Karpas-422 (cell line): Measurements from ENCODE around the gene GIMAP4. TPM values are rescaled to one million over a fixed set of nuclear protein-coding genes. Genes with fewer than 3 reads are reported as not detected.
"Not testable (repeated sequence)": the region's sequence is repeated elsewhere in the genome, so short reads cannot be mapped to it uniquely, and the experiment has no call there.

Experiments
- DNase-seq: peaks from one replicate; pipeline ENCODE4 v3.0.0-alpha.2; 2015
- H2AFZ ChIP-seq: fragments of 200-600 bp; sonication (generic); 2 replicates; pipeline ENCODE4 v1.6.1; 2014; ENCODE audit warnings: antibody characterized with exemption, low read length, mixed read lengths
- H3K27ac ChIP-seq: fragments of 200-600 bp; sonication (generic); 2 replicates; pipeline ENCODE4 v1.5.1; 2014; ENCODE audit warnings: mild to moderate bottlenecking, low read length, moderate library complexity
- H3K27me3 ChIP-seq: fragments of 200-600 bp; sonication (generic); 2 replicates; pipeline ENCODE4 v1.6.1; 2014; ENCODE audit warnings: low read length, mixed read lengths
- H3K36me3 ChIP-seq: fragments of 200-600 bp; sonication (generic); 2 replicates; pipeline ENCODE4 v1.6.1; 2014; ENCODE audit warnings: low read length, mixed read lengths; ENCODE audit not compliant: insufficient read depth
- H3K4me1 ChIP-seq: fragments of 200-600 bp; sonication (generic); 2 replicates; pipeline ENCODE4 v1.6.1; 2014; ENCODE audit warnings: mild to moderate bottlenecking, low read length, mixed read lengths
- H3K4me2 ChIP-seq: fragments of 200-600 bp; sonication (generic); 2 replicates; pipeline ENCODE4 v1.6.1; 2014; ENCODE audit warnings: low read length, low read depth, mild to moderate bottlenecking; ENCODE audit not compliant: poor library complexity, severe bottlenecking
- H3K4me3 ChIP-seq: fragments of 200-600 bp; sonication (generic); 2 replicates; pipeline ENCODE4 v1.5.1; 2014; ENCODE audit warnings: mild to moderate bottlenecking, antibody characterized with exemption, low read length, mixed read lengths
- H3K79me2 ChIP-seq: fragments of 200-600 bp; sonication (generic); 2 replicates; pipeline ENCODE4 v1.6.1; 2014; ENCODE audit warnings: mild to moderate bottlenecking, low read length, mixed read lengths
- H3K9ac ChIP-seq: fragments of 200-600 bp; sonication (generic); 2 replicates; pipeline ENCODE4 v1.6.0; 2014; ENCODE audit warnings: low read length
- H3K9me2 ChIP-seq: fragments of 200-600 bp; sonication (generic), shearing (Covaris generic); replicated peaks from 2 replicates; pipeline ENCODE4 v1.6.0; 2014; ENCODE audit warnings: mild to moderate bottlenecking, low read length, moderate library complexity; ENCODE audit not compliant: insufficient read depth
- H3K9me3 ChIP-seq: fragments of 300-700, 200-600 bp; sonication (generic); 2 replicates; pipeline ENCODE4 v1.6.1; 2014; ENCODE audit warnings: low read length, mixed read lengths
- H4K20me1 ChIP-seq: fragments of 200-600 bp; sonication (generic); 2 replicates; pipeline ENCODE4 v1.6.1; 2014; ENCODE audit warnings: mild to moderate bottlenecking, antibody characterized with exemption, low read length, low read depth; ENCODE audit not compliant: insufficient read depth
- total RNA-seq: library from RNA; depleted of rRNA; stranded (reverse); fragments of >200 nt; shearing (Covaris generic); gene quantifications from 2 replicates; pipeline ENCODE4 v1.2.3, GENCODE V29; 2014; ENCODE audit warnings: low replicate concordance; rRNA removed

GIMAP4 gene
- total RNA-seq = not detected in 2 replicates

- Histone ChIP-seq H2AFZ (no peak within 1 kb of the TSS), H3K9me3 (no peaks in the 10 kb centered on the region), H3K4me3 (no peak within 1 kb of the TSS), H3K27me3 (0 out of 2 replicates have a peak, but pooled peaks cover 5% of the 10 kb centered on the region), H3K9me2 (no peaks in the 10 kb centered on the region), H3K9ac (no peak within 1 kb of the TSS), H4K20me1 (no peaks in the 10 kb centered on the region), H3K27ac (no peak within 1 kb of the TSS), H3K36me3 (no peaks in the 10 kb centered on the region), H3K79me2 (no peaks in the 10 kb centered on the region), H3K4me1 (no peaks in the 10 kb centered on the region), H3K4me2 (no peak within 1 kb of the TSS)
- no peak for DNase-seq
Observed at GRCh38 chr7:150567169-150567568, at the start of gene GIMAP4. Gene GIMAP4, plus strand, starts transcription at chr7:150567390. Its CDS starts 2,512 bp downstream, at chr7:150569902.

- Histone ChIP-seq H3K79me2 (no peaks in the 10 kb centered on the region), H4K20me1 (no peaks in the 10 kb centered on the region), H3K4me3 (no peak overlapping the region), H3K27ac (no peak overlapping the region), H3K36me3 (no peaks in the 10 kb centered on the region), H3K27me3 (no peaks in the 10 kb centered on the region), H2AFZ (no peak overlapping the region), H3K4me2 (no peak overlapping the region), H3K9ac (no peak overlapping the region), H3K9me2 (no peaks in the 10 kb centered on the region), H3K4me1 (no peaks in the 10 kb centered on the region), H3K9me3 (no peaks in the 10 kb centered on the region)
- DNase-seq = no peak
Observed at GRCh38 chr7:150519310-150519709, 47.9 kb upstream of the GIMAP4 start.

- Histone ChIP-seq H3K9ac (no peak overlapping the region), H3K27me3 (no peaks in the 10 kb centered on the region), H3K4me2 (no peak overlapping the region), H3K9me3 (no peaks in the 10 kb centered on the region), H4K20me1 (no peaks in the 10 kb centered on the region), H3K79me2 (no peaks in the 10 kb centered on the region), H3K9me2 (no peaks in the 10 kb centered on the region), H2AFZ (no peak overlapping the region), H3K4me3 (no peak overlapping the region), H3K36me3 (no peaks in the 10 kb centered on the region), H3K27ac (no peak overlapping the region), H3K4me1 (no peaks in the 10 kb centered on the region)
- no peak for DNase-seq
Observed at GRCh38 chr7:150520145-150520544, 47.0 kb upstream of the GIMAP4 start.

DNA sequence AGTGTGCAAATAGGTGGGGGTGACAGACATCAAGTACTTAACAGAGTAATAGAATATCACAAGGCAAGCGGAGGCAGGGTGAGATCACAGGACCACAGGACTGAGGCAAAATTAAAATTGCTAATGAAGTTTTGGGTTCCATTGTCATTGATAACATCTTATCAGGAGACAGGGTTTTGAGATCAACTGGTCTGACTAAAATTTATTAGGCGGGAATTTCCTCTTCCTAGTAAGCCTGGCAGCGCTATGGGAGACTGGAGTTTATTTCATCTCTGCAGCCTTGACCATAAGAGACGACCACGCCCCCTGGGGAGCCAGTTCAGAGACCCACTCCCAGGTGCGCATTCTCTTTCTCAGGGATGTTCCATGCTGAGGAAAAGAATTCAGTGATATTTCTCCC is 44.3 kb upstream of the GIMAP4 start:
- H3K9ac ChIP-seq, H2AFZ ChIP-seq, H3K27me3 ChIP-seq, H3K4me1 ChIP-seq, H3K79me2 ChIP-seq, H3K4me2 ChIP-seq, H3K27ac ChIP-seq, DNase-seq, H3K9me3 ChIP-seq, H3K4me3 ChIP-seq, H4K20me1 ChIP-seq, H3K36me3 ChIP-seq, H3K9me2 ChIP-seq: not testable (repeated sequence)

GRCh38 chr7:150524018-150524417 is 43.2 kb upstream of the GIMAP4 start:
- Histone ChIP-seq H3K27ac (no peak overlapping the region), H3K27me3 (no peaks in the 10 kb centered on the region), H3K9me3 (no peaks in the 10 kb centered on the region), H3K4me3 (no peak overlapping the region), H3K4me1 (no peaks in the 10 kb centered on the region), H3K9ac (no peak overlapping the region), H2AFZ (no peak overlapping the region), H4K20me1 (no peaks in the 10 kb centered on the region), H3K9me2 (no peaks in the 10 kb centered on the region), H3K4me2 (no peak overlapping the region), H3K79me2 (no peaks in the 10 kb centered on the region), H3K36me3 (no peaks in the 10 kb centered on the region)
- DNase-seq = no peak

DNA sequence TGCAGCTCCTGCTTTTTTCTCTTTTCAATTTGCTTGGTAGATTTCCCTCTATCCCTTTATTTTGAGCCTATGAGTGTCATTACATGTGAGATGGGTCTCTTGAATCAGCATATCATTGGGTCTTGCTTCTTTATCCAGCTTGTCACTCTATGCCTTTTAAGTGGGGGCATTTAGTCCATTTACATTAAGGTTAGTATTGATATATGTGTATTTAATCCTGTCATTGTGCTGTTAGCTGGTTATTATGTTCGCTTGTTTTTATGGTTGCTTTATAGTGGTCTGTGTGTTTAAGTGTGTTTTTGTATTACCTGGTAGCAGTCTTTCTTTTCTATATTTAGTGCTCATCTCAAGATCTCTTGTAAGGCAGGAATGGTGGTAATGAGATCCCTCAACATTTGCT is 35.5 kb upstream of the GIMAP4 start:
- Histone ChIP-seq H4K20me1 (no peaks in the 10 kb centered on the region), H3K36me3 (no peaks in the 10 kb centered on the region), H3K79me2 (no peaks in the 10 kb centered on the region), H3K27ac (no peak overlapping the region), H3K4me1 (no peaks in the 10 kb centered on the region), H3K27me3 (no peaks in the 10 kb centered on the region), H3K4me3 (no peak overlapping the region), H3K4me2 (no peak overlapping the region), H3K9ac (no peak overlapping the region), H3K9me2 (no peaks in the 10 kb centered on the region), H2AFZ (no peak overlapping the region), H3K9me3 (no peaks in the 10 kb centered on the region)
- no peak for DNase-seq

DNA sequence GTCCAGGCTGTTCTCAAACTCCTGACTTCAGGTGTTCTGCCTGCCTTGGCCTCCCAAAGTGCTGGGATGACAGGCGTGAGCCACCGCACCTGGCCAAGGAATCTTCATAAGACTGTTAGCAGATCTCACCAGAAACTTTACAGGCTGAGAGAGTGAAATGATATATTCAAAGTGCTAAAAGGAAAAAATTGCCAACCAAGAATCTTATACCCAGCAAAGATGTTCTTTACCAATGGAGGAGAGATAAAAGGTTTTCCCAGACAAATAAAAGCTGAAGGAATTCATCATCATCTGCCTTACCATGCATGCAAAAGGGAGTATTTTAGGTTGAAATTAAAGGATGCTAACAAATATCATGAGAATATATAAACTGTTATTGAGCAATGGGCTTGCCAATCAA is 28.9 kb upstream of the GIMAP4 start:
- DNase-seq = no peak
- Histone ChIP-seq H4K20me1 (no peaks in the 10 kb centered on the region), H3K4me1 (no peaks in the 10 kb centered on the region), H3K9ac (no peak overlapping the region), H2AFZ (no peak overlapping the region), H3K9me2 (no peaks in the 10 kb centered on the region), H3K27ac (no peak overlapping the region), H3K4me2 (no peak overlapping the region), H3K36me3 (no peaks in the 10 kb centered on the region), H3K79me2 (no peaks in the 10 kb centered on the region), H3K4me3 (no peak overlapping the region), H3K27me3 (0 out of 2 replicates have a peak, but pooled peaks cover 2% of the 10 kb centered on the region), H3K9me3 (no peaks in the 10 kb centered on the region)

GRCh38 chr7:150553163-150553562 is 14.0 kb upstream of the GIMAP4 start:
- Histone ChIP-seq H3K27me3 (no peaks in the 10 kb centered on the region), H2AFZ (no peak overlapping the region), H3K4me3 (no peak overlapping the region), H3K9me3 (no peaks in the 10 kb centered on the region), H4K20me1 (no peaks in the 10 kb centered on the region), H3K27ac (no peak overlapping the region), H3K4me2 (no peak overlapping the region), H3K9me2 (no peaks in the 10 kb centered on the region), H3K4me1 (no peaks in the 10 kb centered on the region), H3K36me3 (no peaks in the 10 kb centered on the region), H3K79me2 (no peaks in the 10 kb centered on the region), H3K9ac (no peak overlapping the region)
- no peak for DNase-seq
